WTC11 (cell line): Measurements from ENCODE around the gene UGT1A10. TPM values are rescaled to one million over a fixed set of nuclear protein-coding genes. Genes with fewer than 3 reads are reported as not detected.

ENCODE experiments used
- ATAC-seq: fragments of 200-7000 bp; cut with Tn5 transposase; 2 replicates; pipeline ENCODE4 v1.10.0; 2021; ENCODE audit warnings: mild to moderate bottlenecking, moderate library complexity
- CTCF ChIA-PET: fragments of 300-600 bp; sonication (Branson Sonifier 250); formaldehyde crosslinking; loops from one replicate; lab custom pipeline; 2021; ENCODE audit warnings: antibody characterized with exemption; lab: Charles Lee
- POLR2A ChIA-PET: fragments of 350-600 bp; sonication (Branson Sonifier 250); formaldehyde crosslinking; loops from one replicate; lab custom pipeline; 2021; ENCODE audit warnings: antibody characterized with exemption; lab: Charles Lee
- DNase-seq: peaks from one replicate; pipeline ENCODE4 v3.0.0; 2021; ENCODE audit warnings: low spot score
- H3K27ac Mint-ChIP-seq: 2 replicates; pipeline ENCODE4 v1.8.0; 2021; ENCODE audit warnings: mixed read lengths
- H3K27me3 Mint-ChIP-seq: 2 replicates; pipeline ENCODE4 v1.8.0; 2021; ENCODE audit warnings: low read depth, mild to moderate bottlenecking, moderate library complexity, mixed read lengths
- H3K36me3 Mint-ChIP-seq: 2 replicates; pipeline ENCODE4 v1.8.0; 2021; ENCODE audit warnings: mixed read lengths
- H3K4me1 Mint-ChIP-seq: 2 replicates; pipeline ENCODE4 v1.8.0; 2022; ENCODE audit warnings: mixed read lengths
- H3K4me3 Mint-ChIP-seq: 2 replicates; pipeline ENCODE4 v1.8.0; 2021; ENCODE audit warnings: mild to moderate bottlenecking, moderate library complexity, mixed read lengths
- H3K9me3 Mint-ChIP-seq: 2 replicates; pipeline ENCODE4 v1.8.0; 2021; ENCODE audit warnings: mixed read lengths
- CREM ChIP-seq: sonication (generic); formaldehyde crosslinking; IDR thresholded peaks from 2 replicates; pipeline ENCODE4 v1.8.1; 2022; ENCODE audit warnings: mild to moderate bottlenecking, missing genetic modification reagents, moderate library complexity
- CTCF ChIP-seq: fragments of 200-600 bp; IDR thresholded peaks from 2 replicates; pipeline ENCODE4 v1.8.0; 2022; ENCODE audit warnings: antibody characterized with exemption
- ESRRA ChIP-seq: sonication (generic); formaldehyde crosslinking; IDR thresholded peaks from 2 replicates; pipeline ENCODE4 v1.8.1; 2022; ENCODE audit warnings: mild to moderate bottlenecking, missing genetic modification reagents, borderline replicate concordance
- FOXJ3 ChIP-seq: sonication (generic); formaldehyde crosslinking; IDR thresholded peaks from 2 replicates; pipeline ENCODE4 v1.9.0; 2021; ENCODE audit warnings: missing genetic modification reagents, mild to moderate bottlenecking, borderline replicate concordance
- FOXK1 ChIP-seq: sonication (generic); formaldehyde crosslinking; IDR thresholded peaks from 2 replicates; pipeline ENCODE4 v1.8.0; 2022; ENCODE audit warnings: mild to moderate bottlenecking, moderate library complexity, missing genetic modification reagents
- GTF2I ChIP-seq: fragments of 250-450 bp; sonication (Bioruptor Pico); conservative IDR thresholded peaks from 2 replicates; pipeline ENCODE4 v1.4.0; 2021; ENCODE audit warnings: mild to moderate bottlenecking
- HMGXB4 ChIP-seq: sonication (generic); formaldehyde crosslinking; IDR thresholded peaks from 2 replicates; pipeline ENCODE4 v1.8.1; 2023; ENCODE audit warnings: mild to moderate bottlenecking, moderate library complexity, missing genetic modification reagents
- IRF2 ChIP-seq: sonication (generic); formaldehyde crosslinking; IDR thresholded peaks from 2 replicates; pipeline ENCODE4 v1.8.0; 2022; ENCODE audit warnings: low read depth, missing genetic modification reagents, borderline replicate concordance
- JAZF1 ChIP-seq: fragments of 250-450 bp; sonication (Bioruptor Pico); IDR thresholded peaks from 2 replicates; pipeline ENCODE4 v1.9.0; 2021; ENCODE audit warnings: moderate library complexity, mild to moderate bottlenecking, inconsistent platforms
- JUN ChIP-seq: sonication (generic); formaldehyde crosslinking; IDR thresholded peaks from 2 replicates; pipeline ENCODE4 v1.8.0; 2023; ENCODE audit warnings: mild to moderate bottlenecking, missing genetic modification reagents
- PRRX2 ChIP-seq: fragments of 250-450 bp; sonication (Bioruptor Pico); IDR thresholded peaks from 2 replicates; pipeline ENCODE4 v1.8.0; 2021; ENCODE audit warnings: mild to moderate bottlenecking
- RELA ChIP-seq: sonication (generic); formaldehyde crosslinking; IDR thresholded peaks from 2 replicates; pipeline ENCODE4 v1.8.1; 2022; ENCODE audit warnings: missing genetic modification reagents, mild to moderate bottlenecking, borderline replicate concordance
- SMAD4 ChIP-seq: sonication (generic); formaldehyde crosslinking; IDR thresholded peaks from 2 replicates; pipeline ENCODE4 v1.8.0; 2022; ENCODE audit warnings: mild to moderate bottlenecking, missing genetic modification reagents
- TEAD4 ChIP-seq: sonication (generic); formaldehyde crosslinking; IDR thresholded peaks from 2 replicates; pipeline ENCODE4 v1.8.0; 2022; ENCODE audit warnings: mild to moderate bottlenecking, missing genetic modification reagents
- TP53 ChIP-seq: sonication (generic); formaldehyde crosslinking; IDR thresholded peaks from 2 replicates; pipeline ENCODE4 v1.8.1; 2023; ENCODE audit warnings: mild to moderate bottlenecking, missing genetic modification reagents
- ZNF121 ChIP-seq: sonication (generic); formaldehyde crosslinking; IDR thresholded peaks from 2 replicates; pipeline ENCODE4 v1.8.0; 2023; ENCODE audit warnings: missing genetic modification reagents
- ZNF138 ChIP-seq: sonication (generic); formaldehyde crosslinking; conservative IDR thresholded peaks from 2 replicates; pipeline ENCODE4 v1.8.1; 2022; ENCODE audit warnings: mild to moderate bottlenecking, moderate library complexity, missing genetic modification reagents
- ZNF281 ChIP-seq: sonication (generic); formaldehyde crosslinking; IDR thresholded peaks from 2 replicates; pipeline ENCODE4 v1.8.0; 2023; ENCODE audit warnings: mild to moderate bottlenecking, missing genetic modification reagents
- ZNF423 ChIP-seq: fragments of 250-450 bp; sonication (Bioruptor Pico); IDR thresholded peaks from 2 replicates; pipeline ENCODE4 v2.1.2; 2022; ENCODE audit warnings: mild to moderate bottlenecking, moderate library complexity
- total RNA-seq: library from RNA; stranded (reverse); gene quantifications from 3 replicates; pipeline ENCODE4 v1.2.3, GENCODE V29; 2021

UGT1A10 gene
- total RNA-seq, 1 experiment from 2014 or later: not detected

DNA sequence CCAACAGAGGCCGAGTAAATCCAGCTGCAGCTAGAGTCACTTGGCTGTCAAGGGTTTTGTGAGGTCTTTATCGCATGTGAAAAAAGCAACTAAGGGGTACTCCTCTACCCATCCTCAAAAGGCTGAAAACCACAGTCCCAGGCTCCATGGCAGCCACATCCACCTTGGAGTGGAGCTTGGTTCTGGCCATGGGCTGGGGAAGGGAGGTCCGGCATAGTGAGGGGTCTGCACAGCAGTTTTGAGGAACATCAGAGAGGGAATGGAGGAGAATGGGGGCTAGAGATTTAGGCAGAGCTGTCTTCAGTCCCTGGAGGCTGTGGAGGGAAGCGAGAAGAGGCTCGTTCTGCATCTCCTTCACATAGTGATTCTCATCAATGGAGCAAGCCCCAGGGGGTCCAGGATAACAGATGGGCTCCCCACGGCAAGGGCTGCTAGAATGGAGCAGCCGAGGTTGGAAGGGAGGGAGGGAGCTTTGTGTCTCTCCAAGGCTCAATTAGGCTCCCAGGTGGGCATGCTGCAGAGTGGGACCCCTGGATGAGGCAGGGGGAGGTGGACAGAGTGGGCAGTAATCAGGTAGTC lies 162.9 kb downstream of the UGT1A10 start:
- Mint-ChIP-seq H3K9me3 (peaks cover 11% of the 10 kb centered on the region), H3K4me3 (no peak overlapping the region), H3K27ac (no peak overlapping the region)
- no peak for ATAC-seq
- ChIA-PET POLR2A (no interaction called here), CTCF (no interaction called here)
- TF ChIP-seq ZNF281 (no peak), ZNF121 (CRISPR knock-in tag) (no peak), IRF2 (CRISPR knock-in tag) (no peak), ZNF423 (no peak)
- TF ChIP-seq, all 79 proteins: peak for 0
- DNase-seq: no peak
- Mint-ChIP-seq H3K27me3 (no peaks in the 10 kb centered on the region; the same call in 1 of the 2 replicates), H3K4me1 (no peaks in the 10 kb centered on the region), H3K36me3 (no peaks in the 10 kb centered on the region)

DNA sequence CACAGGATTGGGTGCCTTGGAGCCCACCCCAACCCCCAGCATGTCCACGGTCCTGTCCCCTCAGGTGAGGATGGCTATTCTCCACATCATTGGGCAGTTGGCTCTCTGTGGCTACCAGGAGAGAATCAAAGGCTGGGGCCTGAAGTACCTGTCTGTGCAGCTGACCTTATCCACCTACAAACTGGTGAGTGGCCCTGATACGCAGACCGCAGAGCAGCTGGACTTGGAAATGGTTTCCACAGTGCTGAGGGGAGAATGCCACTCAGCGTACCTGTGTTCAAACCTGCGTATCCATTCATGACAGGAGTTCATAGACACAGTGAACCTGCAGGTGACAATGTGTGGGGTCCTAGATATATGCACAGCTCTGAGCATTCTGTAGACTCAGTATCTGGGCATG lies 163.5 kb downstream of the UGT1A10 start:
- H3K9me3 Mint-ChIP-seq: peaks cover 13% of the 10 kb centered on the region
- H3K4me3 Mint-ChIP-seq: no peak overlapping the region
- no peaks in the 10 kb centered on the region for H3K4me1 Mint-ChIP-seq
- CTCF ChIA-PET: no interaction called here
- H3K27me3 Mint-ChIP-seq: no peaks in the 10 kb centered on the region; the same call in 1 of the 2 replicates
- no peak for DNase-seq
- no peaks in the 10 kb centered on the region for H3K36me3 Mint-ChIP-seq
- H3K27ac Mint-ChIP-seq: no peak overlapping the region
- no peak for ATAC-seq
- TF ChIP-seq GTF2I (CRISPR knock-in tag) (no peak), FOXJ3 (no peak), FOXK1 (CRISPR knock-in tag) (no peak), IRF2 (CRISPR knock-in tag) (no peak), TEAD4 (CRISPR knock-in tag) (no peak), JUN (CRISPR knock-in tag) (no peak), CTCF (no peak), CREM (CRISPR knock-in tag) (no peak), PRRX2 (CRISPR knock-in tag) (no peak), ZNF138 (CRISPR knock-in tag) (no peak), TP53 (CRISPR knock-in tag) (no peak), HMGXB4 (CRISPR knock-in tag) (no peak), ESRRA (CRISPR knock-in tag) (no peak)
- TF ChIP-seq, all 79 proteins: peak for 0
- POLR2A ChIA-PET: no interaction called here

- no peak for TF ChIP-seq JAZF1 (CRISPR knock-in tag)
- no peak for TF ChIP-seq ZNF423
- TF ChIP-seq RELA (CRISPR knock-in tag): no peak
- no peak for TF ChIP-seq SMAD4 (CRISPR knock-in tag)
- peaks cover 13% of the 10 kb centered on the region for H3K9me3 Mint-ChIP-seq
- POLR2A ChIA-PET: no interaction called here
- no peak for ATAC-seq
- H3K27me3 Mint-ChIP-seq: no peaks in the 10 kb centered on the region; the same call in 1 of the 2 replicates
- H3K4me1 Mint-ChIP-seq: no peaks in the 10 kb centered on the region
- CTCF ChIA-PET: no interaction called here
- no peaks in the 10 kb centered on the region for H3K36me3 Mint-ChIP-seq
- no peak overlapping the region for H3K4me3 Mint-ChIP-seq
- no peak for DNase-seq
- no peak overlapping the region for H3K27ac Mint-ChIP-seq
These were observed 164.0 kb downstream of the UGT1A10 start for GRCh38 chr2:233800208-233800607.
